ENCODE results near the gene TMEM178A.

DNA sequence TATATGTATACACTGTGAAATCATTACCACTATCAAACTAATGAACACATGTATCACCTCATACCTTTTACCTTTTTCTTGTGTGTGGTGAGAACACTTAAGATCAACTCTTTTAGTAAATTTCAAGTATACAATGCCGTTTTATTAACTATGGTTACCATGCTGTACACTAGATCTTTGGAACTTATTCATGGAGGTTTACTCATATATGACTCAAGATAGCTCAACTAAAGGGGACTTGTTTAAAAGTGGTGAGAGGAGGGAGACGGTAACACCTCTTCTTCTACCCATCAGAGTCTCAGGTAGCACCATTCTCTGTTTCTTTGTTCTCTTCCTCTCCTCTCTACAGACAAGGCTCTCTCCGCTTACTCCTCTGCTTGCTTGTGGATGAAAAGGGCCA lies 36.1 kb upstream of the TMEM178A start:
- TF ChIP-seq, protein P1, sequence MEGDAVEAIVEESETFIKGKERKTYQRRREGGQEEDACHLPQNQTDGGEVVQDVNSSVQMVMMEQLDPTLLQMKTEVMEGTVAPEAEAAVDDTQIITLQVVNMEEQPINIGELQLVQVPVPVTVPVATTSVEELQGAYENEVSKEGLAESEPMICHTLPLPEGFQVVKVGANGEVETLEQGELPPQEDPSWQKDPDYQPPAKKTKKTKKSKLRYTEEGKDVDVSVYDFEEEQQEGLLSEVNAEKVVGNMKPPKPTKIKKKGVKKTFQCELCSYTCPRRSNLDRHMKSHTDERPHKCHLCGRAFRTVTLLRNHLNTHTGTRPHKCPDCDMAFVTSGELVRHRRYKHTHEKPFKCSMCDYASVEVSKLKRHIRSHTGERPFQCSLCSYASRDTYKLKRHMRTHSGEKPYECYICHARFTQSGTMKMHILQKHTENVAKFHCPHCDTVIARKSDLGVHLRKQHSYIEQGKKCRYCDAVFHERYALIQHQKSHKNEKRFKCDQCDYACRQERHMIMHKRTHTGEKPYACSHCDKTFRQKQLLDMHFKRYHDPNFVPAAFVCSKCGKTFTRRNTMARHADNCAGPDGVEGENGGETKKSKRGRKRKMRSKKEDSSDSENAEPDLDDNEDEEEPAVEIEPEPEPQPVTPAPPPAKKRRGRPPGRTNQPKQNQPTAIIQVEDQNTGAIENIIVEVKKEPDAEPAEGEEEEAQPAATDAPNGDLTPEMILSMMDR (IDR thresholded peaks at IDR 0.05 in 8 of 11, conservative IDR thresholded peaks at IDR 0.05 in 3 of 11), result no peak
- no peak for TF ChIP-seq POLR2A (IDR thresholded peaks at IDR 0.05)
